Coronary artery (tissue), 2 donors: ENCODE data around the gene TRIM75.

Experiments
- DNase-seq: peaks from one replicate; pipeline ENCODE4 v3.0.0-alpha.2; 2017; ENCODE audit warnings: low spot score
- H3K27ac ChIP-seq, 2 donors: fragments of 200-600 bp; sonication (generic); one replicate each; pipeline ENCODE4 v1.5.1; 2016 to 2019
- H3K4me3 ChIP-seq: fragments of 200-600 bp; sonication (generic); 2 replicates; pipeline ENCODE4 v1.5.1; 2016; ENCODE audit warnings: mild to moderate bottlenecking, moderate library complexity
- CTCF ChIP-seq: fragments of 200-600 bp; sonication (generic); IDR thresholded peaks from one replicate; pipeline ENCODE4 v1.5.1; 2019; ENCODE audit warnings: antibody characterized with exemption

TRIM75 gene

DNA sequence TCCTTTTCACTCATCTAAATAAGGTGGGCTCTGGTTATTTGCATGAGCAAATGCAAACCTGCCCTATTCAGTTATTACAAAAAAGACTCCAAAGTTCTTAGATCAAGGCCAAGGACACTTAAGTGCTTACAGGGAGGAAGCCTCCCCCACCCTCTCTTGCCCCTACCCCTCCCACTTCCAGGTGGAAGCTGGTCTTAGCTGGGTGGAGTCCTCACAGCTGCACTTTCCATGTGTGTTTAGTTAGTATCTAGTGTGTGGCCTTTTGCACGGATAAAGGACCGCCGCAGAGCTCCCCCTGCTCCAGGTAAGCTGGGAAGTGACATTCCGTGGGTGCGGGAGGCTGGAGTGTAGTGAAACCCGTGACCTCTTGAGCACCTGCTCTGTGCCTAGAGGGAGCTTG, at the start of gene TRIM75:
TSS of gene TRIM75 (plus strand) at position 222 of the 400 bp plus-strand sequence. CDS start 5,282 bp downstream, outside the sequence.
- Histone ChIP-seq H3K4me3 (no peak within 1 kb of the TSS), H3K27ac (no peak within 1 kb of the TSS)
- TF ChIP-seq CTCF, result no peak
- DNase-seq, result no peak

DNA sequence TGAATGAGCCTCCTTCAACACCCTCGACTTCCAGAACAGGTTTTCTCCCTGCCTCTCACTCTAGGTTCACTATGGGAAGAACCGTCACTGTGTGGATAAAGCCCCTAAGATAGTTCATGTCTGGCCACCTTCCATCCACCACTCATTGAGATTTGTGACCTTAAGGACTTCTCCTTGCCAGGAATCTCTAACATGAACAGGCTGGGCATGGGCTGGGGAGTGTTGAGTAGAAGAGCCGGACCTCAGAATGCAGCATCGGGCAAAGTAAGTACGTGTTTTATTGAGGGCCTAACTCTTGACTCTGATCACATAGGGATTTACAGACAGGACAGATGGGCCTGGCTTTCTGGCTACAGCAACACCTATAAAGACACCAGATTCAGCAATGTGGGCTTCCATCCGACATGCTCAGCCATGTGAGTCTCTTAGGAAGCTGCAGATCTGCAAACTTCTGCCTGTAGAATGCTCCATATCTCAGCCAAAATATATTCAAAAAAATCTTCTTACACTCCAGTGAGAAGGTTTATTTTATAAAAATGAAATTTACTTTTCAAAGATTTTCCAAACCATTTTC, 48.2 kb upstream of the TRIM75 start:
- no peak for TF ChIP-seq CTCF
- DNase-seq, result no peak

GRCh38 chr4:165006456-165006855, 47.2 kb upstream of the TRIM75 start:
- TF ChIP-seq CTCF, result no peak
- Histone ChIP-seq H3K4me3 (no peak overlapping the region), H3K27ac (no peak overlapping the region)
- no peak for DNase-seq

More for the DNA sequence above, 48.2 kb upstream of the TRIM75 start:
- H3K4me3 ChIP-seq, result no peak overlapping the region
- no peak overlapping the region for H3K27ac ChIP-seq

GRCh38 chr4:165006886-165007285, 46.8 kb upstream of the TRIM75 start:
- DNase-seq, result no peak
- Histone ChIP-seq H3K4me3 (no peak overlapping the region), H3K27ac (no peak overlapping the region)
- no peak for TF ChIP-seq CTCF

DNA sequence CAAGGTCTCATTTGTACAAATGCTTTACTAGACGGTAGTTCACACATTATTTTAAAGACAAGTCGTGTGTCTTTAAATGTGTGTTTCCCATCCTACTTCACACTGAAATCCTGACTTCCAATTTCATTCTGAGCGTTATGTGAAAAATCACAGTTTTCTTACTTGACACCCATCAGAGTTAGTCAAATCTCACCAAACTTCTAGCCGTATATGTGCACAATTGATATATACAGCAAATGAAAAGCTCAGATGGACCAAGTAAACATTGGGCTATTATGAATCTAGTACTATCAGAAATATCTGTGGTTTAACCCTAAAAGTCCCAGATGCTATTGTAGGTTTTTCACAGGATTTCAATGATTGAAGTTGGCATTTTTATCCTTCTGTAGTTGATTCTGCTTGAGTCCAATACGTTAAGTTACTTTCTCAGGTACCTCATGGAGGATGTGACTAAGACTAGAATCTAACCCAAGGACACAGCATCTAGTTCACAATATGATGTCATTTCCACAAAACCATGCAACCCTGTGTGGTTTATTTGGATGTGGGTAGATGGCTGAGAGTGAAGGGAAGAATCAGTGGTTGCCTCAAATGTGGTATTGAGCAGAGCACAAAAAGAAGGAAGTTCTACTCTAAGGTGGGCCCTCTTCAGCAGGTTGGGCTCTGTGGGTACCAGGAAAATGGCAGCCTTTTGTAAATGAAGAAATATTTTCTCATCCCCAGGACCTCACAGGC, 44.0 kb upstream of the TRIM75 start:
- TF ChIP-seq CTCF, result no peak
- DNase-seq, result no peak
- H3K4me3 ChIP-seq, result no peak overlapping the region

GRCh38 chr4:165010487-165010886, 43.2 kb upstream of the TRIM75 start:
- TF ChIP-seq CTCF, result no peak

More for the DNA sequence above, 44.0 kb upstream of the TRIM75 start:
- no peak overlapping the region for H3K27ac ChIP-seq

DNA sequence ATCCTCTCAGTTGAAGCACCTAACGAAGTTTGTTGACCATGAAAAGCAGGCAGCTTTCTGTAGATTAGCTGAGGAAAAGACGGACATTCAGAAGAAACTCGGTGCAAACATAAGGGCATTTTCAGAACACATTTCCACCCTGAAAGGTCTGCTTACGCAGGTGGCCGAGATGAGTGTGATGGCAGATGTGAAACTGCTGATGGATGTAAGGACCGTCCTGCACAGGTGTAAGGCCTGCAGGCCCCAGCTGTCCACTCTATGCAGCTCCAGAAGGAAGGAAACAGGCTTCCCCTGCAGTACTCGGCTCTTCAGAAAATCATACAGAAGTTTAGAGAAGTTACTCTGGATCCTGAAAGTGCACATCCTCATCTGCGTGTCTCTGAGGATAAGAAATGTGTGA, 42.7 kb upstream of the TRIM75 start:
- no peak for DNase-seq
- TF ChIP-seq CTCF, result no peak
- Histone ChIP-seq H3K27ac (no peak overlapping the region), H3K4me3 (no peak overlapping the region)

More at GRCh38 chr4:165010487-165010886, 43.2 kb upstream of the TRIM75 start:
- no peak overlapping the region for H3K27ac ChIP-seq
- no peak overlapping the region for H3K4me3 ChIP-seq
- DNase-seq, result no peak
